Esophagus squamous epithelium (tissue), 5 donors: ENCODE results near the gene SNX1. TPM values are rescaled to one million over a fixed set of nuclear protein-coding genes. Genes with fewer than 3 reads are reported as not detected.

Source experiments
- DNase-seq: peaks from one replicate; lab custom pipeline; 2025; lab: John Stamatoyannopoulos, UW
- H3K27ac ChIP-seq, 4 donors: fragments of 200-600 bp; sonication (generic); one replicate each; pipeline ENCODE4 v1.5.1; 2016 to 2019; ENCODE audit warnings: mild to moderate bottlenecking in 1 of 4
- H3K27me3 ChIP-seq, 4 donors: fragments of 200-600 bp; sonication (generic); 1 replicate in 3 of 4; 2 replicates in 1 of 4; pipeline versions ENCODE4 v1.5.1 to v1.6.0; 2017 to 2021; ENCODE audit warnings: antibody characterized with exemption in 1 of 4
- H3K36me3 ChIP-seq, 3 donors: fragments of 200-600 bp; sonication (generic); one replicate each; pipeline ENCODE4 v1.5.1; 2016 to 2019
- H3K4me1 ChIP-seq, 3 donors: fragments of 200-600 bp; sonication (generic); one replicate each; pipeline ENCODE4 v1.5.1; 2017 to 2019
- H3K4me3 ChIP-seq, 4 donors: fragments of 200-600 bp; sonication (generic); 1 replicate in 3 of 4; 2 replicates in 1 of 4; pipeline ENCODE4 v1.5.1; 2016 to 2019; ENCODE audit warnings: mild to moderate bottlenecking in 2 of 4, moderate library complexity in 1 of 4
- H3K9me3 ChIP-seq, 3 donors: fragments of 200-600 bp; sonication (generic); one replicate each; pipeline ENCODE4 v1.5.1; 2016 to 2019
- POLR2A ChIP-seq, 4 donors: fragments of 450-650 bp; IDR thresholded peaks; one replicate each; pipeline ENCODE4 v1.6.1; 2017; ENCODE audit warnings: antibody characterized with exemption in 4 of 4, mild to moderate bottlenecking in 4 of 4, moderate library complexity in 3 of 4
- WGBS, 2 donors: methylation state at CpG; one replicate each; pipeline ENCODE4 v1.1.5; 2018; 5-methylcytosine and 5-hydroxymethylcytosine counted together
- intact Hi-C: fragments of 100-400 bp; cut with DNase I; formaldehyde crosslinking; loops from one replicate; pipeline ENCODE4 v1.15.0; 2022
- small RNA-seq, 4 donors: library from RNA; depleted of rRNA; stranded (forward); fragments of <200 nt; gene quantifications; one replicate each; pipeline ENCODE3, GENCODE V24; 2016
- total RNA-seq, 4 donors: library from RNA; depleted of rRNA; stranded (reverse); fragments of >200 nt; gene quantifications; one replicate each; pipeline ENCODE4 v1.1.0, GENCODE V29; 2016
- TF ChIP-seq, protein P1 (sequence below), 6 experiments: fragments of 450-650 bp in 4 of 6; fragments of 200-600 bp in 2 of 6; sonication (generic) in 2 of 6; IDR thresholded peaks; one replicate each; pipeline ENCODE4 v1.5.1; 2016 to 2019; ENCODE audit warnings: antibody characterized with exemption in 6 of 6, mild to moderate bottlenecking in 4 of 6, moderate library complexity in 4 of 6
- donor health status: DM: yes; HTN: yes; CAD: no.

Gene SNX1
- total RNA-seq, 4 donors from 2014 or later = 39.9 to 71.1 (median 52.0) TPM

DNA sequence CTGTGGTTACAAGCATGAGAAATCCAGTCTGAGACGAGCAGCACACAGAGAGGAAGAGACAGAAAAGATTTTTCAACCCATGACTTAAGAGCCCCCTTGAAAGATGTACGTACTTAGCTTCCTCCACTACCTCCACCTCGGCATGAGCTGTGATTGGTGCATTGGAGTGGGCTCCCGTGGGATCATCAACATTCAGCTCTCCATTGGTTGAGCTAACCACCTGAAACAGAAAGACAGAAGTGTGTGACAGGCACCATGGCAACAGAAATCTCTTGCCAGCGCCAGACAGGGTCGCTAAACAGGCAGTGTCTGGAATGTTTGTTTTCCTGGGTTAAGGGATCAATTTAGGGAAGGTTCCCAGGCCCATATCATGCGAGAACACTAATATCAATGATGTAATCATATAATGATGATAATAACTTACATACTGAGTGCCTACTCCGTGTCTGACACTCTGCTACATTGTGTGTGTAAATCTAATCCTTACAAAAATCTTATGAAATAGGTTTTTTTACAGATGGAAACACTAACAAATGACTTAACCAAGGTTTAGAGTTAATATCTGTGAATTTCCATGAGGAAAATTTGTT lies 84.5 kb downstream of the SNX1 start:
- peaks cover 0 to 96% (median 11%) of the 10 kb centered on the region in 3 donors for H3K36me3 ChIP-seq
- H3K27ac ChIP-seq = no peak overlapping the region
- intact Hi-C loops = no loop called here
- DNase-seq = no peak
- H3K27me3 ChIP-seq = no peaks in the 10 kb centered on the region
- TF ChIP-seq POLR2A (IDR thresholded peaks at IDR 0.05) = no peak
- TF ChIP-seq, protein P1, sequence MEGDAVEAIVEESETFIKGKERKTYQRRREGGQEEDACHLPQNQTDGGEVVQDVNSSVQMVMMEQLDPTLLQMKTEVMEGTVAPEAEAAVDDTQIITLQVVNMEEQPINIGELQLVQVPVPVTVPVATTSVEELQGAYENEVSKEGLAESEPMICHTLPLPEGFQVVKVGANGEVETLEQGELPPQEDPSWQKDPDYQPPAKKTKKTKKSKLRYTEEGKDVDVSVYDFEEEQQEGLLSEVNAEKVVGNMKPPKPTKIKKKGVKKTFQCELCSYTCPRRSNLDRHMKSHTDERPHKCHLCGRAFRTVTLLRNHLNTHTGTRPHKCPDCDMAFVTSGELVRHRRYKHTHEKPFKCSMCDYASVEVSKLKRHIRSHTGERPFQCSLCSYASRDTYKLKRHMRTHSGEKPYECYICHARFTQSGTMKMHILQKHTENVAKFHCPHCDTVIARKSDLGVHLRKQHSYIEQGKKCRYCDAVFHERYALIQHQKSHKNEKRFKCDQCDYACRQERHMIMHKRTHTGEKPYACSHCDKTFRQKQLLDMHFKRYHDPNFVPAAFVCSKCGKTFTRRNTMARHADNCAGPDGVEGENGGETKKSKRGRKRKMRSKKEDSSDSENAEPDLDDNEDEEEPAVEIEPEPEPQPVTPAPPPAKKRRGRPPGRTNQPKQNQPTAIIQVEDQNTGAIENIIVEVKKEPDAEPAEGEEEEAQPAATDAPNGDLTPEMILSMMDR (IDR thresholded peaks at IDR 0.05) = no peak
- H3K4me3 ChIP-seq = no peak overlapping the region
- 66 to 76% methylated on average over 8 of the region's 8 CpGs for WGBS, 2 donors
- no peaks in the 10 kb centered on the region for H3K9me3 ChIP-seq
- no peaks in the 10 kb centered on the region for H3K4me1 ChIP-seq

DNA sequence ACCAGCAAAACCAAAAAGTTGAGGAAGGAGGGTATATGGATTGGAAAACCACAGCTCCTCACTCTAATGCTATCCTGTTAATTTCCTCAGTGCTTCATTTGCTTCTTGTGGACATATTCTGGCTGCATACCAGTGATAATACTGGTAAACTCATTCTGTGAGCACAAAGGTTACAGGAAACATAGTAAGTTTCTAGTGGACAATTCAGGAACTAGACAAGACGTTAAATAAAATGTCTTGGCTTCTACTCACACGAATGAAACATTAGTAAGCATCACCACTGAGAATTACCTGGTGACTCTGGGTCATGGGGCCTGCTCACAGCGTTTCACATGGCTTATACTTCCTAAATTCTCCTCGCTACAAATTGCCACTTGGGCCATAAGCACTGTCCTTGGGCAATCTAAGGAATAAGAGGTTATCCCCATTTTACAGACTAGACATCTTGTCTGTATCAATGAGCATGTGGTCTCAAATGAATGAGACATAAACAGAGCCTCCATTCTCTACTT lies 87.1 kb downstream of the SNX1 start:
- H3K27me3 ChIP-seq = no peaks in the 10 kb centered on the region
- no peak overlapping the region for H3K4me3 ChIP-seq
- H3K9me3 ChIP-seq = no peaks in the 10 kb centered on the region
- H3K4me1 ChIP-seq = peaks cover 0 to 9% (median 2%) of the 10 kb centered on the region in 3 donors
- no peak for DNase-seq
- intact Hi-C loops = no loop called here
- 87 to 88% methylated on average over 4 of the region's 4 CpGs for WGBS, 2 donors
- H3K36me3 ChIP-seq = peaks cover 0 to 91% (median 11%) of the 10 kb centered on the region in 3 donors
- no peak for TF ChIP-seq POLR2A (IDR thresholded peaks at IDR 0.05)
- TF ChIP-seq, protein P1 (IDR thresholded peaks at IDR 0.05) = no peak
- no peak overlapping the region for H3K27ac ChIP-seq

DNA sequence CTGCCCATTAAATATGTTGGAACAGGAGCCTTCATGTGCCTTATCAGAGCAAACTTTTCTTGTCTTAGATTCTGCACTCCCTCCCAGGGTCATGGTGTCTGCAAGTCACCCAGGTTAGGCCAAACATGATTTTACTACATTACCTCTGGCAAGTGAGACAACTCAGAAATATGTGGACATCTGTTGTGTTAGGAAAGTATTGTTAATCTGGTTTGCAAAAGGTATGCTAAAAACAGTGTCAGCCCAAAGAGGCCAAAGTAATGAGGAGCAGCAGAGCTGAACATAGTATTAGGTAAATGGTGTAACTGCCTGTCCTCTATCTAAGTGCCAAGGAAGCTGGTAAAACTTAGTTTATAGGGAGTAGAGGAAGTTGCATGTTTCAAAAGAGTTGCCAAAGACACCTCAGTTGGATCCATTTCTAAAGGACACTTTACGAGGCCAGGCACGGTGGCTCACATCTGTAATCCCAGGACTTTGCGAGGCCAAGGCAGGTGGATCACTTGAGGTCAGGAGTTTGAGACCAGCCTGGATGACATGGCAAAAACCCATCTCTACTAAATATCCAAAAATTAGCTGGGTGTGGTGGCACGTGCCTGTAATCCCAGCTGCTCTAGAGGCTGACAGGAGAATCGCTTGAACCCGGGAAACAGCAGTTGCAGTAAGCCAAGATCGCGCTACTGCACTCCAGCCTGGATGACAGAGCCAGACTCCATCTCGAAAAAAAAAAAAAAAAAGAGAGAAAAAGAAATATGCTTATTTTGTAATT lies 89.5 kb downstream of the SNX1 start:
- 87 to 89% methylated on average over 7 to 9 of the region's 9 CpGs for WGBS, 2 donors
- intact Hi-C loops = no loop called here
- TF ChIP-seq, protein P1 (IDR thresholded peaks at IDR 0.05) = no peak
- no peak for TF ChIP-seq POLR2A (IDR thresholded peaks at IDR 0.05)
- DNase-seq = no peak
- H3K27ac ChIP-seq = no peak overlapping the region
- H3K4me1 ChIP-seq = peaks cover 0 to 18% (median 6%) of the 10 kb centered on the region in 3 donors
- peaks cover 0 to 80% (median 5%) of the 10 kb centered on the region in 3 donors for H3K36me3 ChIP-seq
- H3K27me3 ChIP-seq = no peaks in the 10 kb centered on the region
- H3K9me3 ChIP-seq = no peaks in the 10 kb centered on the region
- no peak overlapping the region for H3K4me3 ChIP-seq

DNA sequence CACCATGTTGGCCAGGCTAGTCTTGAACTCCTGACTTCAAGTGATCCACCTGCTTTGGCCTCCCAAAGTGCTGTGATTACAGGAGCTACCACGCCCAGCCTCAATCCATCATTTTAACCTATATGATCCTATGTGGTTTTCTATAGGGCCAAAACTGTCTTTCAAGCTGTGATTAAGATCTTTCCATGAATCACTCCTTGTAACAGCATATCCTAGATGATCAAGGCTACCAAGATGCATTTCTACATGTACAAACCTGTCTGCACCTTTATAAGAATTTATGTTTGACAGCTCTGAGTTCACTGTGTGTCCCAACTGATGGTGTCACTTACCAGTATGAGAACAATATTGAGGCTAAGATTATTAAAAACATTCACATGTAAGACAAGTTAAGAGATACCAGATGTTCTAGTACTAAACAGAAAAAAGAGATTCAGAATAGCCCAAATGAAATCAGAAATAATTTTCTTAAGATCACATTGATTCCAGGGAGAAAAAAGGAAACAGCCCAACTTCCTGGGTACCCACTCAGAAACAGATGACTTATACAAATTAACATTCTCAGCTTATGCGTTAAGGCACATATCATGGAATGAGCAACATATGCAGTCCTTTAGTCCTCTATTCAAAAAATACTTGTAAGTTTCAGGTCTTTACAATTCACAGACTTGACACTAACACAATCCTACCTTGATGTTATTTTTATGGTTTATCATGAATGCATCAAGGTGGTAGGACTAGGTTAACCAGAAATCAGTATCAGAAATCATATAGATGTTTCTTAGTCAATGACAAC lies 91.8 kb downstream of the SNX1 start:
- Histone ChIP-seq H3K36me3 (peaks cover 0 to 66% (median 5%) of the 10 kb centered on the region in 3 donors), H3K27ac (peak overlapping the region; percentile 17 to 63 (median 47)), H3K4me1 (peaks cover 0 to 24% (median 6%) of the 10 kb centered on the region in 3 donors), H3K4me3 (no peak overlapping the region), H3K9me3 (no peaks in the 10 kb centered on the region), H3K27me3 (no peaks in the 10 kb centered on the region)
- DNase-seq = no peak
- WGBS, 2 donors = 35 to 56% methylated on average over 2 of the region's 2 CpGs
- intact Hi-C loops = no loop called here
- TF ChIP-seq POLR2A (IDR thresholded peaks at IDR 0.05) = no peak
- TF ChIP-seq, protein P1 (IDR thresholded peaks at IDR 0.05) = no peak

Small RNAs within 50 kb of the gene (small RNA-seq; reads per million reads assigned to genes)
- 0 reads per million in 4 donors for gene RF00019

Other genes with a start within 250 kb of the SNX1 start
- gene DAPK2, start 49.5 kb upstream of the SNX1 start, total RNA-seq = 10 to 100 TPM in 2 of 4 donors, 1 to 10 TPM in 2; 1.9 to 12.9 (median 9.8) TPM
- gene CIAO2A, start 2.1 kb upstream of the SNX1 start, total RNA-seq = 10 to 100 TPM; 36.6 to 76.6 (median 50.7) TPM
- gene SNX22, start 55.7 kb downstream of the SNX1 start, total RNA-seq = under 1 TPM in 1 of 4 donors, not detected in 3; 0.19 TPM
- 100 to 1,000 TPM; 246 to 363 (median 313) TPM for gene PPIB, start 67.0 kb downstream of the SNX1 start, total RNA-seq